Fibroblast of mammary gland (primary cell): ENCODE measurements around the gene TNFRSF1A.

Experiments used
- DNase-seq: peaks from one replicate; pipeline ENCODE4 v3.0.0-alpha.2; 2010; ENCODE audit warnings: low read depth
- H3K4me3 ChIP-seq: 2 replicates; pipeline ENCODE4 v1.5.1; 2011; ENCODE audit warnings: low read depth, mild to moderate bottlenecking, low read length, moderate library complexity; ENCODE audit not compliant: control insufficient read depth
- CTCF ChIP-seq: conservative IDR thresholded peaks from 2 replicates; pipeline ENCODE4 v1.5.1; 2011; ENCODE audit warnings: low read depth, low read length, inconsistent platforms; ENCODE audit not compliant: control insufficient read depth, insufficient read depth

TNFRSF1A gene

GRCh38 chr12:6280053-6280469, 61.8 kb downstream of the TNFRSF1A start:
- peak; percentile 93 for DNase-seq
- TF ChIP-seq CTCF = peak; percentile 11
- no peak overlapping the region for H3K4me3 ChIP-seq

- no peak for TF ChIP-seq CTCF
- no peak overlapping the region for H3K4me3 ChIP-seq
- no peak for DNase-seq
Observed at GRCh38 chr12:6279631-6280030, 62.2 kb downstream of the TNFRSF1A start.

GRCh38 chr12:6279256-6279628, 62.6 kb downstream of the TNFRSF1A start:
- TF ChIP-seq CTCF = no peak
- DNase-seq = no peak
- H3K4me3 ChIP-seq = no peak overlapping the region
